NCI-H2081 treated with DMSO at 0.1 percent for 48 hours (cell line): ENCODE measurements around the gene MSRB1.
A peak's percentile ranks its signal among the peaks of the same experiment; 100 is the strongest.

Source experiments
- DNase-seq: peaks from one replicate; lab custom pipeline; 2025; lab: John Stamatoyannopoulos, UW

MSRB1 gene

DNA sequence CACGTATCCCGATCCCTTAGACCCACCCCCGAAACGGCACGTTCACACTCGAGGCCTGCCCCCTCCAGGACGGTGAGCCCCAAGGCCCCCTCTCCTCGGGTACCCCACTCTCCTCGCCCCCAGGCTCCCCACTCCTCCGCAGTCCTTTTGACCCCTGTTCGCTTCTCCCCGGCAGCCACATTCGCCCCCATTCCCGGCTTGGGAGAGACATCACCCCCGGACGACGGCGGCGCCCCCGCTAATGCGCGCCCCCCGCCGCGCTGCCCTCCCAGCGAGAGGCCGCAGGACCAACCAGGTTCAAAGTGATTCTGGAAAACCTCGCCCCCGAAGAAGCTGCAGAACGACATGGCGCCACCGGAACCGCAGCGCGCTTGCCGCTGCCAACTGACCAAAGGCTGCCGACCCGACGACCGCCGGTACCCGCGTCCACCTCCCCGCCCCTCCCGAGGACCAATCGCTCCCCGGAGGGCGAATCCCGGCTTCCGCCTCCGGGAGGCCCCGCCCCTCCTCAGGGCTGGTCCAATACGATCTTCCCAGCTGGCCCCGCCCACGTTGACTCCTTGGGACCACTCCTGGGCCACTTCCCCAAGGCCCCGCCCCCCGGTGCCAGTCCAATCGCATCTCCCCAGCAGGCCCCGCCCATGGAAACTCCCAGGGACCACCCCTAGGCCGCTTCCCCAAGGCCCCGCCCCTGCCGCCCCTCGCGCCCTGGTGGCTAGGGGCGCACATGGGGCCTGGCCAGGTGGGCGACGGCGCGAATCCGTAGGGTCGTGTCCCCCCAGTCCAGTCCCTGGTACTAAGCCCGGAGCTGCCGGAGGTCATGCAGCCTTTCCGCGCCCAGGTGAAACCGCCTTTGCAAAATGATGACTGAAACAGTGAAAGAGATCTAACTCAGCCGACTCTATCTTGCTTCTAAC, at the start of gene MSRB1:
MSRB1 (minus strand) TSS at position 390 of the 917 bp plus-strand sequence; CDS start at position 347, 43 bp downstream.
- DNase-seq = peak; percentile 82

DNA sequence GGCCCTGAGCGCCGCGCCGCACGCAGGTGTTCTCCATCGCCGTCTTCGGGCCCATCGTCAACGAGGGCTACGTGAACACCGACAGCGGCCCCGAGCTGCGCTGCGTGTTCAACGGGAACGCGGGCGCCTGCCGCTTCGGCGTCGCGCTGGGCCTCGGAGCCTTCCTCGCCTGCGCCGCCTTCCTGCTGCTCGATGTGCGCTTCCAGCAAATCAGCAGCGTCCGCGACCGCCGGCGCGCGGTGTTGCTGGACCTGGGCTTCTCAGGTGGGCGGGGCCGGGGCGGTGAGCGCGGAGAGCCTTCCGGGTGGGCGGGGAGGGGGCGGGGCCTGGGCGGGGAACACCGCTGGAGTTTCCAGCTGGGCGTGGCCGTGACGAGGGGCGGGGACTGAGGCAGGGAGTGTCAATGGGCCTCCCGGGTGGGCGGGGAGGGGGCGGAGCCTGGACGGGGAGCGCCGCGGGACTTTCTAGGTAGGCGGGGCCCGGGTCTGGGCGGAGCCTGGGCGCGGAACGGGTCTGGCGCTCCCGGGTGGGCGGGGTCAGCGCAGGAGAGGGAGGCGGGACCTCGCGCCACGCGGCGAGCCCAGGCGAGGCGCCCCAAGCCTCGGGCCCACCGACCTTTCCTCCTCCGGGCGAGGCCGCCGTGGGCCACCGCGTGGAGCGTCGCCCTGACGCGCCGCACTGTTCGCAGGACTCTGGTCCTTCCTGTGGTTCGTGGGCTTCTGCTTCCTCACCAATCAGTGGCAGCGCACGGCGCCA, 49.1 kb upstream of the MSRB1 start:
- no peak for DNase-seq

DNA sequence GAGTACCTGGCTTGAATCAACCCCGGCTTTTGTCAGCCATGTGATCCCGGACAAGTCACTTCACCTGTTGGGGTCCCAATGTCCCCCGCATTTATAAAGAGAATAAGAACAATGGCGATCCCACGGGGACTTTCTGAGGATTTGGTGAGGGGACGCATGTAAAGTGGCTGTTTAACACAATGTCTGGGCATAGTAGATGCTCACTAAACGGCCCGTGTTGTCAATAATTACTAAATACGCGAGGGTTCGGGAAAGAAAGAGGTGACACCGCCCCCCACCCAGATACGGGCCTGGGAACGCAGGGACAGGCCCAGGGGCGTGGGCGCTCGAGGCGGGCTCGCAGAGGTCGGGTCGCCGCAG, 48.6 kb upstream of the MSRB1 start:
- no peak for DNase-seq

DNA sequence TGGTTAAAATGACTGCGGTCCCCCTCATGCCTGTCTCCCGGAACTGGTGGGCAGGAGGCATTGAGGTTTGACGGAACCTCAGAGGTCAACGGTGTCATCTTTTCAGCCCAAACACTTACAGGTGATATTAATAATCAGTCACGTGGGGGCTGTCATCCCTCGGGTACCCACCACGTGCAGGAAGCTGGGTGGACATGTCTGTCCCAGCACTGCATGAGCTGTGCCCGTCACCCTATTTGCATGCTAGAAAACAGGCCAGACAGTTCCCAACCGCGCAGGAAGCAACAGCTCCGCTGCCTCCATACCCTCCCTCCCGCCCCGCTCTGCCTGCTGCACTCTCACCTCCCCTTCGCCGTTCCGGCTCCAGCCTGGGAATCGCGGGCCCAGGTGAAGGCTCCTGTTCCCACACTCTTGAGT, 48.1 kb upstream of the MSRB1 start:
- no peak for DNase-seq

DNA sequence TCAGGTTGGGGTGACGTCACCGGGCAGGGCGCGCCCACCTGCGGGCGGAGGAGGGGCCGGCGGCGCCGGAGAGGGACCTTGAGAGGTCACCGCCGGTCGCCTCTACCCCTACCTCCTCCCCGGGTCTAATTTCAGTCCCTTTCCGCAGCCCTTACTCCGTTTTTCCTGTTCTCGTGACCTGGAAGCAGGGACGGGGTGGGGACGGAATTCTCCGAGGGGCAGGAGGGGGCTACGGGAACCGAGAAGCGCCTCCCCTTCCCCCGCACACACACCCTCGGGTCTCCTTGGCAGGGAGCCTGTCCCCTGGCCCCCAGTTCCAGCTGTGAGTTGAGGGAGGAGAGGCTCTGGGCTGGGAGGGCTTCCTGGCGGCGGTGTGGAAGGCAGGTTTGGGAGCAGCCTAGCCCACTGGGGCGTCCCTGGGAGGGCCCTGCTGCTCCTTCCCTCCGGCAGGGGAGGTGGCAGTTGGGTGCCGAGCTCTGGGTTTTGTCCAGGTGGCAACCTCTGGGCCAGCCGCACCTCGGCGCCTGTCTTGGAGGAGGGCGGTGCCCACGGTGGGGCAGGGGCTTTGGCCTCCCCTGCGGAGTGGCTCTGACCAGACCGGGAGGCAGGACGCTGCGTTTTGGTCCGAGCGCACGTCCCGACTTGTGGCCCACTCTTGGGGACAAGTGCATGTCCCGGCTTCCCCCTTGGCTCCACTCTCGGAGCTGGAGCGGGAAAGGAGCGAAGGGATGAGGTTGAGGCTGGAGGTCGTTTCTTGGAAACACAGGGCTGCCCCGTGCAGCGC, 47.5 kb upstream of the MSRB1 start:
- DNase-seq = no peak

DNA sequence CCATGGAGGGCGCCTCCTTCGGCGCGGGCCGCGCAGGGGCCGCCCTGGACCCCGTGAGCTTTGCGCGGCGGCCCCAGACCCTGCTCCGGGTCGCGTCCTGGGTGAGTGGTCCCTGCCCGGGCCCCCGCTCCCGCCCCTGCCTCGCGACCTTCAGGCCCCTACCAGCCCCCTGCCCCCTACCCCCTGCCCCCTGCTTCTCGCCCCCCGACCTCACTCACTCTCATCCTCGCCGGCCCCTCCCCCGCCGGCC, 47.0 kb upstream of the MSRB1 start:
- no peak for DNase-seq

- no peak for DNase-seq
Observed at GRCh38 chr16:1989209-1990100, 46.5 kb upstream of the MSRB1 start, which contains the start of gene SYNGR3. Gene SYNGR3, plus strand, starts transcription at chr16:1989970. Its CDS starts 133 bp downstream, at chr16:1990103.

- DNase-seq = no peak
Observed at GRCh38 chr16:1987198-1987597, 44.2 kb upstream of the MSRB1 start.

DNA sequence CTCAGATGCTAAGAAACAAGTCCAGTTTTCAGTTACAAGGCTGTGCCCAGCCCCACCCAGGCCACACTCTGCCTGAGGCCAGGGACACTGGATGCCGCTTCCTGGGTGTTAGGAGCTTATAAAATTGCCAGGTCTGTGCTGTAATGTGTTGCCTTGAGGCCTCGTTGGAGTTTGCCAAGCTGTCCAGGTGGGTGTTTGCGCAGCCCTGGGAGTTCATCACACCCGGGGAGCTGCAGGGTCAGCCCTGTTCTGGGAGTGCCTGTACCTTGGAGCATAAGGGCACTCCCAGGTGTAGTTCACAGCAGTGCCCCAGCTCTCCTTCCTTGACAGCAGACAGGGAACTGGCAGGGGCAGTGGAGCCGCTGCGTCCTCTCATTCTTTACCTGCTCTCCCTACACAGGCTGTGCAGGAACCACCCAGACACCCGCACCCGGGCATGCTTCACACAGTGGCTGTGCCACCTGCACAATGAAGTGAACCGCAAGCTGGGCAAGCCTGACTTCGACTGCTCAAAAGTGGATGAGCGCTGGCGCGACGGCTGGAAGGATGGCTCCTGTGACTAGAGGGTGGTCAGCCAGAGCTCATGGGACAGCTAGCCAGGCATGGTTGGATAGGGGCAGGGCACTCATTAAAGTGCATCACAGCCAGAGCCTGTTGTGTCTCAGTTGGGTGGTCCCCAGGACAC, 42.6 kb upstream of the MSRB1 start:
- no peak for DNase-seq

DNA sequence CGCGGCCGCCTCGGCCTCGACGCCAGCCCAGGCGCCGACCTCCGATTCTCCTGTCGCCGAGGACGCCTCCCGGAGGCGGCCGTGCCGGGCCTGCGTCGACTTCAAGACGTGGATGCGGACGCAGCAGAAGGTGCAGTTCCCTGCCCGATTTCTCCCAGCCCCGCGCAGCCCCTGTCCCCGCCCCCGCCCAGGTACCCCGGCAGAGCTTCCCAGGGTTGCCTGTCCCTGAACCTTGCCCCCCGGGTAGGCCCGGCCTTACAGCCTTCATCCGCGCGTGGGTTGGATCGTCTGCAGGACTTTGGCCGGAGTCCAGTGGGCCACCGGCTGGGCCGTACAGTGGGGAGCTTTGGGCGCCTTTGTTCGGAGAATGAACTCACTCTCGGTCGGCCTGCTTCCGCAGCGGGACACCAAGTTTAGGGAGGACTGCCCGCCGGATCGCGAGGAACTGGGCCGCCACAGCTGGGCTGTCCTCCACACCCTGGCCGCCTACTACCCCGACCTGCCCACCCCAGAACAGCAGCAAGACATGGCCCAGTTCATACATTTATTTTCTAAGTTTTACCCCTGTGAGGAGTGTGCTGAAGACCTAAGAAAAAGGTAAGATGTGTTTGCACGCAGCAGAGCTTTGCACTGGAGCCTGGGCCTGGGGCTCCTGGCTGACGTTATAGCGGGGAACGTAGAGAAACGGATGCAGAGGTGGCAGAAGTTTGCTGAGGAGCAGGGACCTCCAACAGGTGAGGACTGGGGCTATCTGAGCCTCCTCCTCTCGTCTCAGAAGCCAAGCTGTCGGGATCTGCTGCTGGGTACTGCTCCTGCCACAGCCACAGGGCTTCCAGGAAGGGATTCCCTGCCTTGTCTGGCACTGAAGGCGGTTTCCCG, 41.6 kb upstream of the MSRB1 start:
- no peak for DNase-seq

DNA sequence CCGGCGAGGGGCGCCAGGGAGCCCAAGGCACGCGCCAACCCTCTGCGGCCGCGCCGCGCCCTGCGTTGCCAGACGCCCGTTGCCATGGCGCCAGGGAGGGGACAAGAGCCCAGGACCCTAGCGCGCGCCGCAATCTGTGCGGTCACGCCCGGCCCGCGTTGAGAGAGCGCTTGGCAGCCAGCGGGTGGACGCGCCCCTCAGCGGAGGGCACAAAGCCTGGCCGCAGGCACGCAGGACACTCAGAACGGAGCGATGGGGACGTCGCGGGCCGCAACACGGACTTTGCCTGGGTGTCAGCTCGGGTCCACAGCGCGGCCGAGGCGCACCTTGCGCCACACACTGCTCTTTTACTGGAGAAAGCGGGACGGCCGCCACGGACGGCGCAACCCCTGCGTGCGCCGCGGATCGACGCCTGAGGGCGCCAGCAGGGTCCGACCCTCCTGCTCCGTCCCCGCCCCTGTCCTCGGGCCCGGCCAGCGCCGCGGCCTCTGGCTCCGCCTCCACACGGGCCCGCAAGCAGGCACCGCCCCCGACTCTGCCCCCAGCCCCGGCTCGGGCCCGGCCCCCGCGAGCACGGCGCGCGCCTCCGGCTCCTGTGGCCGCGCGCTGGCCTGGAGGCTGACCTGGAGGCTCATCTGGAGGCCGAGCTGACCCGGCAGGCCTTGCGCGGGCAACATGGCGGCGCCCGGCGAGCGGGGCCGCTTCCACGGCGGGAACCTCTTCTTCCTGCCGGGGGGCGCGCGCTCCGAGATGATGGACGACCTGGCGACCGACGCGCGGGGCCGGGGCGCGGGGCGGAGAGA, 40.7 kb upstream of the MSRB1 start, which contains the start of gene GFER:
GFER (plus strand) TSS at position 650 of the 803 bp plus-strand sequence; CDS start at position 676, 26 bp downstream.
- DNase-seq = no peak

DNA sequence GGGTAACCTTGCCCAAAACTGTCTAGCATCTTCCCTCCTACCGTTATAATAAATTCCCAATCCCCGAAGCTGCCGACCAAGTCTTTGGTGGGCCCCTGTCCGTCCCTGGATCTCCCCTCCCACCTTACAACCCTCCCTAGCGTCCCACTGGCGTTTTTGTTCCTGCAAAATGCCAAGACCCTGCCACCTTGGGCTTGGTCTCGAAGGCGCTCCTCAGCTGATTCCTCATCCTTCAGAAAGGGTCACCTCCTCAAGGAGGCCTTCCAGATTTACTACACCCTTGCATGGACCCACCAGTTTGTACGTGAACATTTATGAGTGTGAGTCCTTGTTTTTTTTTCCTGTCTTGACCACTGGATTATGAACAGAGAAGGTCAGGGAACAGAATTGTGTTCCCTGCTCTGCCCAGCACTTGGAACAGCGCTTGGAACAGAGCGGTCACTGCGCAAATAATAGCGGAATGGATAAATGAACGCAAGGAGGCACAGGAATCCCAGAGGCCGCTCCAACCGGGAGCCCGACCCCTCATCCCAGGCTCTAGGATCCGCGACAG, 40.1 kb upstream of the MSRB1 start:
- no peak for DNase-seq

DNA sequence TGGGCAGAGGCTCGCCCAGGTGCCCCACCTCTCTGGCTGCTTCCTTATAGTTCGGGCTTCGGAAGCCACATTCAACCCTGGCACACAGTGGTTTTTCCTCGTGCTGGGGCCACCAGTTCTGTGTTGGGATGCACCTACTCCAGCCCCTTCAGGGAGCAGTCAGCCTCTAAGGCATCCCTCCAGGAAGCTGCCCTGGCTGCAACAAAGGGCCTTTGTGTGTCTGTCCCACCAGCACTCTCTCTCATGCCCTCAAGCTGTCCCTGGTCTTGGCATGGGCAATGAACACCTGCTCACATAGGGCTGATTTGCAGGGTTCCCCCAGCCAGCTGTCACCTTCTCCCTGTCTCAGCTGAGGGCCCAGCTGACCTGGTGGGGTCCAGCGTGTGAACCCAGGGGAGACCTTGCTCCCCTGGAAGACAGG, 39.0 kb upstream of the MSRB1 start:
- DNase-seq = no peak

GRCh38 chr16:1981398-1981836, 38.4 kb upstream of the MSRB1 start, which contains the start of gene NOXO1:
Gene NOXO1, minus strand, starts transcription at chr16:1981469. Its CDS starts 290 bp downstream, at chr16:1981179.
- no peak for DNase-seq

- no peak for DNase-seq
Observed at GRCh38 chr16:1980770-1981087, 37.7 kb upstream of the MSRB1 start.

GRCh38 chr16:1980030-1980769, 37.2 kb upstream of the MSRB1 start:
- no peak for DNase-seq

DNA sequence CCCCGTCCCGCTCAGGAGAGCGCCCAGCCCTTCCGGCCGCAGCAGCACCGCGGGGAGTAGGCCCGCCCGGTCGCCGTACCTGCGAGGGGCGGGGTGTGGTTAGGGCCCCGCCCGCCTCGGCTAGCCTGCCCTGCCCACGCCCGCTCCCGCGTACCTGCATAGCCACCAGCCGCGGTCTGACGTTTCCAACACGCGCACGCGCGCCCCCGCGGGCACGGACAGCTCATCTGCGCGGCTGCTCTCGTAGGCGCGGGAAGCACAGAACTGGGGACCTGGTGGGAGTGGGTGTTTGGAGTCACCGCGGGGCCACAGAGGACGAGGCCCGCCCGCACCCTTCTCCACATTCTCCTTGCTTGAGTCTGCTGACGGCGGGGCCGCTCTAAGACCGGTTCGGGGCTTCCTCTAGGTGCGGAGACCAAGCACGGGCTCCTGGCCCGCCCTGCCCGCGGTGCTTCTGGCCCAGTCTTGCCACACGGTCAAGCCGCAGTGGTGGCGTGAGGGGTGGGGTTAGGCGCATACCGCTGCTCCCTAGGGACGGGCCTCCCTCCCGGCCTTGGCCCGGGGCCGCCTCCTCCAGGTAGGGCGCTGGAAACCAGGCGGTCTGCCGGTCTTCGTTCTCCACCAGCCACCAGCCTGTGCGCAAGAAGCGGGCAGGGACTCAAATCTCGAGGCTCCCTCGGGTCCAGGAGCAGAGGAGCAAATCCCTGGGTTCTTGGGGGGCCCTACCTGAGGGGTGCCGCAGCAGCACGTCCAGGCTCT, 36.5 kb upstream of the MSRB1 start:
- no peak for DNase-seq
